ENCODE results near the gene ADGRG1. TPM values are rescaled to one million over a fixed set of nuclear protein-coding genes. Genes with fewer than 3 reads are reported as not detected.

The ADGRG1 gene
- total and polyA plus RNA-seq, 2 donors (not counting 1 experiment from before 2014, with no cell fraction given): 0.20 to 0.61 TPM

DNA sequence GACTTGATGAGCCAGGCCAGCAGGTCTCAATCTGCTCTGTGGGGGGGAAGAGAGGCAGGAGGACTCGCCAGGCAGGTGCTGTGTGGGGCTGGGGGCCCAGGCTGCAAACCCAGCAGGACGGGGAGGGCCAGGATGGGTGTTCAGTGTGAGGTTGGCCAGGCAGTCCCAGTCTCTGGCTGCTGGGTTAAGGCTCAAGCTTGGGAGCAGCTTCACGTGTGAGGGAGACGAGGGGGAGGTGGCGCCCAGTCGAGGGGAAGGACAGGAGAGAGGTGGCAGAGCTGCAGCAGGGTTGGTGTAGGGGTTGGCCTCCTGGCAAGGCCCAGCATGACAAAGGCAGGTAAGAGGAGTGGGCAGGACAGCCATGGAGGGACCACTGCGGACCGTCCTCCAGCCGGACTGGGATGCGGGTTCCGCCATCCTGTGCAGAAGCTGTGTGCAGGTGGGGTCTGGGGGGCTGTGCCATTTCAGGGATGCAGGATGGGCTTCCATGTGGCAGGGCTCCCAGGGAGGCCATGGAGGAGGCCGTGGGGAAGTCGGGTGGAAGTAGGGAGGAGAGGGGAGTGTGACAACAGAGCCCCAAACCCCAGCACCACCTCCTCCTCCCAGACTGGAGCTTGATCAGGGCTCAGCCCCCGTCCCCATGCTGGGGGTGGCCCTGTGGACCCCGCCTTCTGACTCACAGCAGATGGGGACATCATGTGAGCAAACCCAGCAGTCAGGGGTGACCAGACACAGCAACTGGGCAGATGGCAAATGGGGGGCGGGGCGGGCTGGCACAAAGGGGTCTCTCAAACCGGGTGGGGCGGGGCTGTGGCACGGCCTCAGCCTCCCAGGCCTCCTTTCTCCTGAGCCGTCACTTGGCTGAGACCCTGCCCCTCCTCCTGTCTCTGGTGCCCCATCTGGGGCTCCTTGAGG lies 2.8 kb downstream of the ADGRG1 start:
- Histone ChIP-seq H3K79me2 (ENCODE audit: control insufficient read depth, insufficient read depth, low read length) (no peaks in the 10 kb centered on the region), H3K9me3 (ENCODE audit: control extremely low read depth in 1 of 3, control insufficient read depth in 2 of 3, insufficient read depth in 1 of 3, low read length in 2 of 3) (peaks cover 0 to 3% (median 0%) of the 10 kb centered on the region in 3 donors), H3K9ac (ENCODE audit: low read length) (no peak overlapping the region), H2AFZ (ENCODE audit: insufficient read depth, low read depth, low read length, poor library complexity, severe bottlenecking) (no peak overlapping the region), H3K27ac (ENCODE audit: low read length in 2 of 2) (no peak overlapping the region), H3K4me1 (ENCODE audit: control insufficient read depth in 2 of 2, insufficient read depth in 2 of 2, low read length in 2 of 2) (peaks cover 0 to 5% of the 10 kb centered on the region in 2 donors), H3K4me2 (replicated peaks; ENCODE audit: low read depth, low read length, poor library complexity, severe bottlenecking) (no peak overlapping the region), H4K20me1 (ENCODE audit: control insufficient read depth, insufficient read depth, low read length, poor library complexity, severe bottlenecking) (no peaks in the 10 kb centered on the region), H3K36me3 (replicated peaks in 1 of 2; ENCODE audit: control extremely low read depth in 1 of 2, control insufficient read depth in 1 of 2, extremely low read depth in 1 of 2, insufficient read depth in 2 of 2, low read length in 1 of 2) (no peaks in the 10 kb centered on the region), H3K4me3 (ENCODE audit: control extremely low read depth in 1 of 5, extremely low read depth in 1 of 5, insufficient read depth in 1 of 5, low read depth in 2 of 5, low read length in 4 of 5) (no peak overlapping the region), H3K27me3 (replicated peaks in 1 of 4; ENCODE audit: control extremely low read depth in 1 of 4, control insufficient read depth in 3 of 4, insufficient read depth in 4 of 4, low read length in 3 of 4) (peaks cover 0 to 43% (median 17%) of the 10 kb centered on the region in 4 experiments)
- intact Hi-C loops (cut with micrococcal nuclease): no loop called here
- ATAC-seq (ENCODE audit: low read depth) (no peak), DNase-seq (no peak)
- WGBS (ENCODE audit: insufficient coverage): 83% methylated on average over 19 of the region's 21 CpGs
- peaks cover 3% of the 10 kb centered on the region for H3K4me1 Mint-ChIP-seq
- peaks cover 44% of the 10 kb centered on the region for H3K27me3 Mint-ChIP-seq
- H3K4me3 Mint-ChIP-seq: no peak overlapping the region
- no peaks in the 10 kb centered on the region for H3K9me3 Mint-ChIP-seq (ENCODE audit: insufficient read depth)
- CTCF ChIA-PET: no interaction called here
- no peak for TF ChIP-seq EZH2 (IDR thresholded peaks at IDR 0.05; ENCODE audit: borderline replicate concordance, insufficient read depth, low read depth, low read length, poor library complexity, severe bottlenecking)
- TF ChIP-seq, protein P1, sequence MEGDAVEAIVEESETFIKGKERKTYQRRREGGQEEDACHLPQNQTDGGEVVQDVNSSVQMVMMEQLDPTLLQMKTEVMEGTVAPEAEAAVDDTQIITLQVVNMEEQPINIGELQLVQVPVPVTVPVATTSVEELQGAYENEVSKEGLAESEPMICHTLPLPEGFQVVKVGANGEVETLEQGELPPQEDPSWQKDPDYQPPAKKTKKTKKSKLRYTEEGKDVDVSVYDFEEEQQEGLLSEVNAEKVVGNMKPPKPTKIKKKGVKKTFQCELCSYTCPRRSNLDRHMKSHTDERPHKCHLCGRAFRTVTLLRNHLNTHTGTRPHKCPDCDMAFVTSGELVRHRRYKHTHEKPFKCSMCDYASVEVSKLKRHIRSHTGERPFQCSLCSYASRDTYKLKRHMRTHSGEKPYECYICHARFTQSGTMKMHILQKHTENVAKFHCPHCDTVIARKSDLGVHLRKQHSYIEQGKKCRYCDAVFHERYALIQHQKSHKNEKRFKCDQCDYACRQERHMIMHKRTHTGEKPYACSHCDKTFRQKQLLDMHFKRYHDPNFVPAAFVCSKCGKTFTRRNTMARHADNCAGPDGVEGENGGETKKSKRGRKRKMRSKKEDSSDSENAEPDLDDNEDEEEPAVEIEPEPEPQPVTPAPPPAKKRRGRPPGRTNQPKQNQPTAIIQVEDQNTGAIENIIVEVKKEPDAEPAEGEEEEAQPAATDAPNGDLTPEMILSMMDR (IDR thresholded peaks at IDR 0.05): no peak
- POLR2A ChIA-PET: no interaction called here
- H3K27ac Mint-ChIP-seq: no peak overlapping the region

DNA sequence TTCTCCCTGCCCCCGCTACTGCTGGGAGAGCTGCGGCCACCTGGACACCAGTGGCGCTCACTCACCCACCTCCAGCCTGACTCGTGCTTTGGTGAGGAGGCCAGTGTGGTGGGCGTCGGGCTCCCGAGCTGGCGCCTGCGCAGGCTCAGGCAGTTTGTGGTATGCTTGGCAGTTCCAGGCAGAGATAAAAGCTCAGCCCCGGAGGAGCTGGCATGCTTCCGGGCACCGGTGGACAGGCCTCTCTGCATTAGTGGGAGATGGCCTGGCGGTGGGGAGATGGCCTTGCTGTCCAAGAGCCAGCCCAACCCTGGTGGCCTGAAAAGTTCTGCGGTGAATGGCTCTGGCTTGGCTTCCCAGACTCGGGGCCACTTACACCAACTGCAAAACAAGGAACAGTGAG lies 4.1 kb downstream of the ADGRG1 start:
- Mint-ChIP-seq H3K4me3 (no peak overlapping the region), H3K27me3 (peaks cover 39% of the 10 kb centered on the region), H3K9me3 (ENCODE audit: insufficient read depth) (no peaks in the 10 kb centered on the region), H3K4me1 (peaks cover 3% of the 10 kb centered on the region), H3K27ac (no peak overlapping the region)
- intact Hi-C loops (cut with micrococcal nuclease): no loop called here
- Histone ChIP-seq H3K4me2 (replicated peaks; ENCODE audit: low read depth, low read length, poor library complexity, severe bottlenecking) (no peak overlapping the region), H3K4me1 (ENCODE audit: control insufficient read depth in 2 of 2, insufficient read depth in 2 of 2, low read length in 2 of 2) (peaks cover 0 to 5% of the 10 kb centered on the region in 2 donors), H3K9me3 (ENCODE audit: control extremely low read depth in 1 of 3, control insufficient read depth in 2 of 3, insufficient read depth in 1 of 3, low read length in 2 of 3) (peaks cover 0 to 3% (median 0%) of the 10 kb centered on the region in 3 donors), H3K9ac (ENCODE audit: low read length) (no peak overlapping the region), H4K20me1 (ENCODE audit: control insufficient read depth, insufficient read depth, low read length, poor library complexity, severe bottlenecking) (no peaks in the 10 kb centered on the region), H3K79me2 (ENCODE audit: control insufficient read depth, insufficient read depth, low read length) (no peaks in the 10 kb centered on the region), H3K27me3 (replicated peaks in 1 of 4; ENCODE audit: control extremely low read depth in 1 of 4, control insufficient read depth in 3 of 4, insufficient read depth in 4 of 4, low read length in 3 of 4) (peaks cover 0 to 48% (median 17%) of the 10 kb centered on the region in 4 experiments), H2AFZ (ENCODE audit: insufficient read depth, low read depth, low read length, poor library complexity, severe bottlenecking) (no peak overlapping the region), H3K27ac (ENCODE audit: low read length in 2 of 2) (no peak overlapping the region), H3K4me3 (ENCODE audit: control extremely low read depth in 1 of 5, extremely low read depth in 1 of 5, insufficient read depth in 1 of 5, low read depth in 2 of 5, low read length in 4 of 5) (no peak overlapping the region), H3K36me3 (replicated peaks in 1 of 2; ENCODE audit: control extremely low read depth in 1 of 2, control insufficient read depth in 1 of 2, extremely low read depth in 1 of 2, insufficient read depth in 2 of 2, low read length in 1 of 2) (no peaks in the 10 kb centered on the region)
- WGBS (ENCODE audit: insufficient coverage): 71% methylated on average over 15 of the region's 15 CpGs
- ChIA-PET CTCF (no interaction called here), POLR2A (no interaction called here)
- ATAC-seq (ENCODE audit: low read depth) (no peak), DNase-seq (no peak)
- TF ChIP-seq, protein P1 (IDR thresholded peaks at IDR 0.05): no peak
- no peak for TF ChIP-seq EZH2 (IDR thresholded peaks at IDR 0.05; ENCODE audit: borderline replicate concordance, insufficient read depth, low read depth, low read length, poor library complexity, severe bottlenecking)

All from B cell (primary cell).